MCF 10A (cell line): ENCODE results near the gene CNOT4. TPM values are rescaled to one million over a fixed set of nuclear protein-coding genes. Genes with fewer than 3 reads are reported as not detected.
A peak's percentile ranks its signal among the peaks of the same experiment; 100 is the strongest.

Source experiments
- BruUV-seq: library from RNA; stranded (reverse); fragments of 400-500 nt; replicated peaks from 2 replicates; lab custom pipeline; 2021; lab: Mats Ljungman, UMichigan
- CTCF ChIA-PET: fragments of 300-600 bp; sonication (Branson Sonifier 250); formaldehyde crosslinking; extraction: SDS; loops from one replicate; lab custom pipeline; 2021; ENCODE audit warnings: antibody characterized with exemption, inconsistent platforms; lab: Yijun Ruan, JAX
- POLR2A ChIA-PET: fragments of 300-600, 350-650 bp; sonication (Branson Sonifier 250); formaldehyde crosslinking; extraction: SDS; loops from one replicate; lab custom pipeline; 2020; ENCODE audit warnings: antibody characterized with exemption, inconsistent platforms; lab: Yijun Ruan, JAX
- DNase-seq: peaks from one replicate; pipeline ENCODE4 v3.0.0-alpha.2; 2018; ENCODE audit not compliant: unreplicated experiment
- H3K27ac Mint-ChIP-seq: one replicate; pipeline ENCODE4 v1.8.0; 2022; ENCODE audit warnings: mild to moderate bottlenecking, low read depth, mixed read lengths; ENCODE audit not compliant: unreplicated experiment
- H3K27me3 Mint-ChIP-seq: one replicate; pipeline ENCODE4 v1.8.0; 2022; ENCODE audit warnings: mixed read lengths; ENCODE audit not compliant: insufficient read depth, unreplicated experiment
- H3K36me3 Mint-ChIP-seq: one replicate; pipeline ENCODE4 v1.8.0; 2022; ENCODE audit warnings: mild to moderate bottlenecking, moderate library complexity, mixed read lengths; ENCODE audit not compliant: insufficient read depth, unreplicated experiment
- H3K4me1 Mint-ChIP-seq: one replicate; pipeline ENCODE4 v1.8.0; 2022; ENCODE audit warnings: mixed read lengths; ENCODE audit not compliant: insufficient read depth, unreplicated experiment
- H3K4me3 Mint-ChIP-seq: one replicate; pipeline ENCODE4 v1.8.0; 2022; ENCODE audit warnings: mild to moderate bottlenecking, moderate library complexity, mixed read lengths; ENCODE audit not compliant: unreplicated experiment
- H3K9me3 Mint-ChIP-seq: one replicate; pipeline ENCODE4 v1.8.0; 2022; ENCODE audit warnings: mixed read lengths; ENCODE audit not compliant: unreplicated experiment
- CTCF ChIP-seq: fragments of 200-600 bp; IDR thresholded peaks from one replicate; pipeline ENCODE4 v1.8.0; 2022; ENCODE audit warnings: antibody characterized with exemption, mild to moderate bottlenecking; ENCODE audit not compliant: unreplicated experiment
- intact Hi-C: fragments of 100-400 bp; cut with micrococcal nuclease; formaldehyde crosslinking; loops from 2 replicates; pipeline ENCODE4 v1.14.1; 2022
- total RNA-seq: library from RNA; stranded (reverse); gene quantifications from 2 replicates; pipeline ENCODE4 v1.2.3, GENCODE V29; 2022

CNOT4 gene
- total RNA-seq, 1 experiment from 2014 or later: 18.5 TPM

GRCh38 chr7:135510592-135511183, 786 bp upstream of the CNOT4 start:
- peak; percentile 36 for DNase-seq
- H3K4me3 Mint-ChIP-seq: no peak overlapping the region
- TF ChIP-seq CTCF: peak; percentile 11
- intact Hi-C loops: loop anchor here (1.0 to 2.0 kb wide), 2 partner anchors 134 to 229 kb away; no protein-coding TSS in a partner anchor
- H3K4me1 Mint-ChIP-seq: peaks cover 17% of the 10 kb centered on the region
- ChIA-PET POLR2A (interaction anchor here (0.7 to 1.7 kb wide), 5 partner anchors 10 to 175 kb away, joined by 3 to 4 read pairs (median 3); no protein-coding TSS in a partner anchor), CTCF (interaction anchor here (0.5 to 1.4 kb wide), 7 partner anchors 9 to 230 kb away, joined by 3 to 7 read pairs (median 3); no protein-coding TSS in a partner anchor)
- H3K27me3 Mint-ChIP-seq: no peaks in the 10 kb centered on the region
- BruUV-seq: no TSS peak
- H3K9me3 Mint-ChIP-seq: no peaks in the 10 kb centered on the region
- H3K27ac Mint-ChIP-seq: no peak overlapping the region
- no peaks in the 10 kb centered on the region for H3K36me3 Mint-ChIP-seq

GRCh38 chr7:135509589-135509838, 388 bp downstream of the CNOT4 start:
- BruUV-seq: no TSS peak
- Mint-ChIP-seq H3K36me3 (no peaks in the 10 kb centered on the region), H3K4me1 (peaks cover 17% of the 10 kb centered on the region), H3K9me3 (no peaks in the 10 kb centered on the region), H3K4me3 (no peak overlapping the region), H3K27ac (no peak overlapping the region), H3K27me3 (no peaks in the 10 kb centered on the region)
- intact Hi-C loops: loop anchor here (1.0 to 5.0 kb wide), 2 partner anchors 67 to 94 kb away; no protein-coding TSS in a partner anchor
- ChIA-PET POLR2A (interaction anchor here (0.6 to 1.0 kb wide), 8 partner anchors 9 to 338 kb away, joined by 3 to 8 read pairs (median 3); no protein-coding TSS in a partner anchor), CTCF (interaction anchor here (1.1 to 1.6 kb wide), 2 partner anchors 9 to 175 kb away, joined by 3 to 4 read pairs; no protein-coding TSS in a partner anchor)
- DNase-seq: no peak
- TF ChIP-seq CTCF: no peak

GRCh38 chr7:135508883-135509588, 866 bp downstream of the CNOT4 start:
- Mint-ChIP-seq H3K27me3 (no peaks in the 10 kb centered on the region), H3K4me3 (no peak overlapping the region), H3K27ac (no peak overlapping the region), H3K9me3 (no peaks in the 10 kb centered on the region), H3K4me1 (peaks cover 17% of the 10 kb centered on the region), H3K36me3 (no peaks in the 10 kb centered on the region)
- intact Hi-C loops: loop anchor here (1.0 to 5.0 kb wide), 2 partner anchors 67 to 94 kb away; no protein-coding TSS in a partner anchor
- ChIA-PET POLR2A (interaction anchor here (0.6 to 1.3 kb wide), 12 partner anchors 9 to 338 kb away, joined by 3 to 8 read pairs (median 3); partner anchors contain the start of gene NUP205), CTCF (interaction anchor here (1.1 to 1.6 kb wide), 3 partner anchors 9 to 174 kb away, joined by 3 to 4 read pairs (median 3); no protein-coding TSS in a partner anchor)
- BruUV-seq: no TSS peak
- peak; percentile 40 for DNase-seq
- no peak for TF ChIP-seq CTCF

DNA sequence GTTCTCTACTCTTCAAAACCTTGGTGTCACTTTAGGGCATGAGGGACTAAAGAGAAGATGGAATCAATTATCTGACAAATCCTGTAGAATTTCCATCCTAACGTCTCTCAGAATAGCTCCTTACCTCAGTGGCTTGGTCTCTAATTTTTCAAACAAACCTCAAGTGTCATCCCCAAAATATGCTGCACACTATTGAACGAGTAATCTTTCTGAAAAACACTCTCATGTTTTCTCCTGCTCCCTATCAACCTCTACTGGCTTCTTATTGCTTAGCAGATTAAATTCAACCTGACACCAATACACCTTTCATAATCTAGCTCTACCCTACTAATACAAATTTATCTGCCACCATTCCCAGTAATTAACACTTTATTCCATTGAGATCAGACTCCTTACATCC, 8.5 kb downstream of the CNOT4 start:
- CTCF ChIA-PET: interaction anchor here (1.0 kb wide), 1 partner anchor 220 kb away, joined by 3 read pairs; no protein-coding TSS in a partner anchor
- H3K36me3 Mint-ChIP-seq: no peaks in the 10 kb centered on the region

More for the DNA sequence above, 8.5 kb downstream of the CNOT4 start:
- no peaks in the 10 kb centered on the region for H3K9me3 Mint-ChIP-seq
- intact Hi-C loops: no loop called here
- POLR2A ChIA-PET: interaction anchor here (0.8 to 2.0 kb wide), 4 partner anchors 8 to 292 kb away, joined by 3 to 8 read pairs (median 4); partner anchors contain the start of gene CNOT4
- H3K27ac Mint-ChIP-seq: no peak overlapping the region
- no TSS peak for BruUV-seq
- no peaks in the 10 kb centered on the region for H3K27me3 Mint-ChIP-seq
- H3K4me3 Mint-ChIP-seq: no peak overlapping the region
- no peak for DNase-seq
- TF ChIP-seq CTCF: no peak
- peaks cover 16% of the 10 kb centered on the region for H3K4me1 Mint-ChIP-seq
